GM18868 (cell line): Measurements from ENCODE around the gene HMX1.

Source experiments
- ATAC-seq: cut with Tn5 transposase; IDR thresholded peaks from one replicate; pipeline ENCODE4 v1.9.1; 2021; ENCODE audit warnings: mild to moderate bottlenecking, moderate library complexity; ENCODE audit not compliant: unreplicated experiment

The HMX1 gene

GRCh38 chr4:8857766-8858700 lies 13.6 kb downstream of the HMX1 start:
- no peak for ATAC-seq

GRCh38 chr4:8856835-8857621 lies 14.6 kb downstream of the HMX1 start:
- ATAC-seq, result no peak

- no peak for ATAC-seq
These were observed 15.8 kb downstream of the HMX1 start for GRCh38 chr4:8855818-8856245.

GRCh38 chr4:8854931-8855330 lies 16.7 kb downstream of the HMX1 start:
- no peak for ATAC-seq

GRCh38 chr4:8854016-8854415 lies 17.6 kb downstream of the HMX1 start:
- ATAC-seq, result no peak

GRCh38 chr4:8853249-8853648 lies 18.4 kb downstream of the HMX1 start:
- ATAC-seq, result no peak

- ATAC-seq, result no peak
These were observed 19.4 kb downstream of the HMX1 start for GRCh38 chr4:8852118-8852704.

GRCh38 chr4:8851321-8852117 lies 20.1 kb downstream of the HMX1 start:
- no peak for ATAC-seq

- no peak for ATAC-seq
These were observed 20.8 kb downstream of the HMX1 start for GRCh38 chr4:8850830-8851188.

- ATAC-seq, result no peak
These were observed 21.4 kb downstream of the HMX1 start for GRCh38 chr4:8850074-8850829.

GRCh38 chr4:8849266-8850073 lies 22.2 kb downstream of the HMX1 start:
- ATAC-seq, result no peak

GRCh38 chr4:8848507-8849265 lies 23.0 kb downstream of the HMX1 start:
- no peak for ATAC-seq

- no peak for ATAC-seq
These were observed 23.9 kb downstream of the HMX1 start for GRCh38 chr4:8847764-8848163.

- ATAC-seq, result no peak
These were observed 24.3 kb downstream of the HMX1 start for GRCh38 chr4:8847331-8847730.

GRCh38 chr4:8846826-8847225 lies 24.8 kb downstream of the HMX1 start:
- no peak for ATAC-seq

GRCh38 chr4:8846046-8846720 lies 25.5 kb downstream of the HMX1 start:
- ATAC-seq, result no peak

- no peak for ATAC-seq
These were observed 26.5 kb downstream of the HMX1 start for GRCh38 chr4:8844976-8845690.
